Glutamatergic neuron (in vitro differentiated cells): ENCODE data around the gene SOCS4. TPM values are rescaled to one million over a fixed set of nuclear protein-coding genes. Genes with fewer than 3 reads are reported as not detected.

Experiments
- DNase-seq: peaks from one replicate; pipeline ENCODE4 v3.0.0; 2022
- H3K27ac Mint-ChIP-seq: one replicate; pipeline ENCODE4 v1.8.0; 2020; ENCODE audit warnings: mild to moderate bottlenecking, mixed read lengths, inconsistent platforms; ENCODE audit not compliant: unreplicated experiment
- H3K27me3 Mint-ChIP-seq: one replicate; pipeline ENCODE4 v1.8.0; 2020; ENCODE audit warnings: mild to moderate bottlenecking, moderate library complexity, mixed read lengths, inconsistent platforms; ENCODE audit not compliant: unreplicated experiment
- H3K36me3 Mint-ChIP-seq: one replicate; pipeline ENCODE4 v1.8.0; 2020; ENCODE audit warnings: mild to moderate bottlenecking, mixed read lengths, inconsistent platforms; ENCODE audit not compliant: unreplicated experiment
- H3K4me1 Mint-ChIP-seq: one replicate; pipeline ENCODE4 v1.8.0; 2020; ENCODE audit warnings: mild to moderate bottlenecking, low read depth, mixed read lengths, inconsistent platforms; ENCODE audit not compliant: unreplicated experiment
- H3K4me3 Mint-ChIP-seq: one replicate; pipeline ENCODE4 v1.8.0; 2020; ENCODE audit warnings: mild to moderate bottlenecking, mixed read lengths, inconsistent platforms; ENCODE audit not compliant: unreplicated experiment
- H3K9me3 Mint-ChIP-seq: one replicate; pipeline ENCODE4 v1.8.0; 2020; ENCODE audit warnings: mild to moderate bottlenecking, moderate library complexity, mixed read lengths, inconsistent platforms; ENCODE audit not compliant: unreplicated experiment
- CTCF ChIP-seq: fragments of 200-600 bp; sonication (generic); IDR thresholded peaks from one replicate; pipeline ENCODE4 v1.5.0; 2021; ENCODE audit not compliant: partially characterized antibody, unreplicated experiment
- total RNA-seq: library from RNA; stranded (reverse); fragmentation: NEBNext Ultra II Directional; extraction: Animal tissue kit (Norgen Biotek cat#: 25700); gene quantifications from one replicate; pipeline ENCODE4 v1.2.1, GENCODE V29; 2021; ENCODE audit not compliant: unreplicated experiment

Gene SOCS4
- total RNA-seq, 1 donor from 2014 or later, result 39.1 TPM

- no peak for DNase-seq
- H3K27me3 Mint-ChIP-seq, result no peaks in the 10 kb centered on the region
- H3K4me1 Mint-ChIP-seq, result no peaks in the 10 kb centered on the region
- no peak overlapping the region for H3K4me3 Mint-ChIP-seq
- TF ChIP-seq CTCF, result no peak
- H3K36me3 Mint-ChIP-seq, result no peaks in the 10 kb centered on the region
- H3K27ac Mint-ChIP-seq, result no peak overlapping the region
- H3K9me3 Mint-ChIP-seq, result no peaks in the 10 kb centered on the region
Observed at GRCh38 chr14:55065411-55065810, 38.4 kb downstream of the SOCS4 start.

DNA sequence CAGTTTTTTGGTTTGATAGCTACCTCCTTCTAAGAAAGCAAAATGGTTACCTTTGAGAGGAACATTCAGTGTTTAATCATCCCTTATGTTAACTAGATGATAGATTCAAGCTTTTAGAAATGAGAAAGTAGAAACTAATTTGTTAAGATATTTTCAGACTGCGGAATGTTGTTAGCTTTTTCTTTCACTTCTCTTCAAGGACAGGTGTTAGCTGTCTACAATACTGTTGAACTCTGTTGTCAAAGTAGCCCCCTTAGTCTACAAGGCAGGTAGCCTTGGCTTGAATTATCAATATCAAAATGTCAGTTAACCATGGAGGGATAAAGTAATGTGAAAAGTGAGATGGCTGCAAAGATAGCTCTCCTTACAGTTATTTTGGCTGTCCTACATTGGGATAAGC is 39.2 kb downstream of the SOCS4 start:
- no peaks in the 10 kb centered on the region for H3K9me3 Mint-ChIP-seq

GRCh38 chr14:55070981-55071411 is 44.0 kb downstream of the SOCS4 start:
- H3K9me3 Mint-ChIP-seq, result peaks cover 1% of the 10 kb centered on the region
- H3K4me3 Mint-ChIP-seq, result no peak overlapping the region
- H3K36me3 Mint-ChIP-seq, result no peaks in the 10 kb centered on the region
- H3K4me1 Mint-ChIP-seq, result peaks cover 5% of the 10 kb centered on the region
- TF ChIP-seq CTCF, result no peak
- no peak overlapping the region for H3K27ac Mint-ChIP-seq
- no peak for DNase-seq
- no peaks in the 10 kb centered on the region for H3K27me3 Mint-ChIP-seq

More for the DNA sequence above, 39.2 kb downstream of the SOCS4 start:
- Mint-ChIP-seq H3K27ac (no peak overlapping the region), H3K4me3 (no peak overlapping the region), H3K4me1 (no peaks in the 10 kb centered on the region), H3K27me3 (no peaks in the 10 kb centered on the region), H3K36me3 (no peaks in the 10 kb centered on the region)
- no peak for DNase-seq
- TF ChIP-seq CTCF, result no peak

DNA sequence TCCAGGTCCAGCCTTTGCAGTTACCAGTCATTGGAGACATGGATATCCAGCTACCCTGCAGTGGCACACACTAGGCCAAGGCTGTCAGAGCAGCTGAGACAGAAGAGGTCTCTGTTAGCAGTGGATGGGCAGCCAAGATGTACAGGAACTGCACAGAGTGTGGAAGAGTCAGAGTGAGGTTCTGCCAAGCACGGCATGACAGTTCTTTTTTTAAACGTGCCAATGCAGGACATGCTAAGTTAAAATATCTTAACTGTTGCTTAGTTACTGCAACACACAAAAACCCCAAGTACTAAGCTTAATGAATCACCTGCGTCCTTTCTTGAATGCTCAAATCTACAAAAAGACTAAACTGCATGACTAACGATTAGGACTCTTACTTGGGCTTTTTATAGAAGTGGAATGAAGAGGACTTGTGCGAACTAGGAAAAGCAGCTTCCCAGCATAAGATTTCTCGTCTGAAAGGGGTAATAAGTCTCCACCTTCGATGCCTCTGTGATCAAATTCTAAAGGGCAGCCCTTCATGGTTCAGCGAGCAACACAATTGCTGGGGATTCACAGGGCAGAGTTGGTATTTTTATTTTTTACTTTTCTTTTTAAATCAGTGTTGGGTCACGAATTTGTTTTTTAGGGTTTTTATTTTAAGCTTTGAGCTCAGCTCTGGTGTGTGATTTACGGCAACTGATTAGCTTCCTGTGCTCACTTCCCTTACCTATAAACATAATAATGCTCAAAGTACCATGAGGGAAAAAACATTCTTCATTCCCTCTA is 45.0 kb downstream of the SOCS4 start:
- Mint-ChIP-seq H3K9me3 (peaks cover 1% of the 10 kb centered on the region), H3K4me3 (no peak overlapping the region), H3K36me3 (no peaks in the 10 kb centered on the region), H3K27ac (no peak overlapping the region), H3K27me3 (no peaks in the 10 kb centered on the region), H3K4me1 (peaks cover 5% of the 10 kb centered on the region)
- no peak for DNase-seq
- TF ChIP-seq CTCF, result no peak

- H3K27ac Mint-ChIP-seq, result no peak overlapping the region
- H3K4me3 Mint-ChIP-seq, result no peak overlapping the region
- no peak for TF ChIP-seq CTCF
- H3K9me3 Mint-ChIP-seq, result peaks cover 1% of the 10 kb centered on the region
- peaks cover 5% of the 10 kb centered on the region for H3K4me1 Mint-ChIP-seq
- no peaks in the 10 kb centered on the region for H3K36me3 Mint-ChIP-seq
- no peak for DNase-seq
- H3K27me3 Mint-ChIP-seq, result no peaks in the 10 kb centered on the region
Observed at GRCh38 chr14:55073856-55074255, 46.8 kb downstream of the SOCS4 start.
